Lower lobe of right lung (tissue), 2 donors: Measurements from ENCODE around the gene PROSER2. TPM values are rescaled to one million over a fixed set of nuclear protein-coding genes. Genes with fewer than 3 reads are reported as not detected.

Experiments
- ATAC-seq, 2 donors: fragments of 200-7000 bp; cut with Tn5 transposase; one replicate each; pipeline ENCODE4 v1.9.1; 2020 to 2022; ENCODE audit warnings: mild to moderate bottlenecking in 2 of 2, moderate library complexity in 2 of 2
- DNase-seq: peaks from one replicate; pipeline ENCODE4 v3.0.0-alpha.2; 2020
- H3K27ac ChIP-seq: fragments of 200-600 bp; one replicate; pipeline ENCODE4 v1.8.0; 2022
- H3K27me3 ChIP-seq: fragments of 200-600 bp; one replicate; pipeline ENCODE4 v1.8.0; 2022; ENCODE audit warnings: low read depth
- H3K36me3 ChIP-seq: fragments of 200-600 bp; one replicate; pipeline ENCODE4 v1.8.0; 2022; ENCODE audit warnings: mild to moderate bottlenecking
- H3K4me1 ChIP-seq: fragments of 200-600 bp; one replicate; pipeline ENCODE4 v1.8.0; 2022
- H3K4me3 ChIP-seq: fragments of 200-600 bp; one replicate; pipeline ENCODE4 v1.8.0; 2022; ENCODE audit warnings: mild to moderate bottlenecking
- H3K9me3 ChIP-seq: fragments of 200-600 bp; one replicate; pipeline ENCODE4 v1.8.0; 2022
- CTCF ChIP-seq: fragments of 200-600 bp; IDR thresholded peaks from one replicate; pipeline ENCODE4 v1.8.0; 2022; ENCODE audit warnings: antibody characterized with exemption, mild to moderate bottlenecking
- intact Hi-C: fragments of 100-400 bp; cut with DNase I; formaldehyde crosslinking; loops from one replicate; pipeline ENCODE4 v1.11.0; 2022
- total RNA-seq: library from RNA; stranded (reverse); fragmentation: NEBNext Ultra II Directional; extraction: Animal tissue kit (Norgen Biotek cat#: 25700); gene quantifications from one replicate; pipeline ENCODE4 v1.2.1, GENCODE V29; 2021
- donor health status: DM: no; HTN: yes; CAD: no; lungs with severe emphysema.

The PROSER2 gene
- total RNA-seq, 1 donor from 2014 or later, result 18.0 TPM

DNA sequence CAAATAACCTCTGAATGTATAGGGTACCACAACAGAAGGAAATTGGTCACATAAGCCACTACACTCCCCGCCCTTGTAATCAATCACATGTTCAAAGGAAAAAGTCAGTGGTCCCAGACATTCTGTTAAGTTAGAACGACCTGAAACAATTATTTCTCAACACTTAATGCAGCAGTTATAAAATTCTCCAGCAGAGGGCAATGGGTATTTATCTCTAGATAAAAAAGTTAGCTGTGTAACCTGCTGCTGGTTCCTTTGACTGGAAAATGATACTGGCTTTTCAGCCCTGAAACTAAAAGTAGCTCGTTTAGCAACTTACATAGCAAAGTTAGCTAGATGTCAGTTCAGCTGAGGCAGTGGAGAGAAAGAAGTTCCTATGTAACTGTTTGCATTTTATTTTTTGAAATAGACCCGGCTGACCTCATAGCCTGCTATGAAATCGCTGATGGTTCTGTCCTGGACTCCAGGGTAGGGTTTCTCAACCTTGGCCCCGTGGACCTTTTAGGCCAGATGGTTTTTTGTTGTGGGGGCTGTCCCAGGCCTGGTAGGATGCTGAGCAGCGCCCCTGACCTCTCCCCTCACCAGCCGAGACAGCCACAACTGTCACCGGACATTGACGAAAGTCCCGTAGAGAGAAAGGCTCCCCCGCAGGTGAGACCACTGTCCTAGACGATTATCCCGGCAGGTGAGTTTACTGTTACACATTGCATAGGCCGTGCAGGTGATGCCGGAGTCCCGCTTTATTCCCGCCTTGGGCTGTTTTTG lies 40.2 kb upstream of the PROSER2 start:
- Histone ChIP-seq H3K36me3 (no peaks in the 10 kb centered on the region), H3K4me3 (no peak overlapping the region), H3K27me3 (no peaks in the 10 kb centered on the region), H3K4me1 (no peaks in the 10 kb centered on the region), H3K27ac (no peak overlapping the region), H3K9me3 (no peaks in the 10 kb centered on the region)
- TF ChIP-seq CTCF, result peak; percentile 77
- no peak for DNase-seq
- peak; percentile 56 to 75 for ATAC-seq
- intact Hi-C loops, result loop anchor here (10.0 kb wide), 1 partner anchor 202 kb away; no protein-coding TSS in a partner anchor

DNA sequence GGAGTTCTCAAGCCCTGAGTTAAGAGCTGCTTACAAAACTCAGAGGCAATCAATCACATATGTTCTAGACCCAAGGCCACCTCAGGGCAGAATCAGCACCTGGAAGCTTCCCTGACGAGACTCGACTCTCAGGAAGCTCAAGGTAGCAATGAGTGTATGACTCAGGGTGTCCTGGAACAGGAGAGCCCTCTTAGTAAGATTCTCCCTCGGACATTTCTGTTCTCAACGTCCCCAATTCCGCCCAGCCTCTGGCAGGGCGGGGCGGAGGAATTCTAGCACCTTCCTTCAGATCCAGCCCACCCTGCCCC lies 39.6 kb upstream of the PROSER2 start:
- DNase-seq, result no peak
- Histone ChIP-seq H3K36me3 (no peaks in the 10 kb centered on the region), H3K4me3 (no peak overlapping the region), H3K4me1 (no peaks in the 10 kb centered on the region), H3K27me3 (no peaks in the 10 kb centered on the region), H3K9me3 (no peaks in the 10 kb centered on the region), H3K27ac (no peak overlapping the region)
- no peak for ATAC-seq
- intact Hi-C loops, result loop anchor here (10.0 kb wide), 1 partner anchor 201 kb away; no protein-coding TSS in a partner anchor
- no peak for TF ChIP-seq CTCF

DNA sequence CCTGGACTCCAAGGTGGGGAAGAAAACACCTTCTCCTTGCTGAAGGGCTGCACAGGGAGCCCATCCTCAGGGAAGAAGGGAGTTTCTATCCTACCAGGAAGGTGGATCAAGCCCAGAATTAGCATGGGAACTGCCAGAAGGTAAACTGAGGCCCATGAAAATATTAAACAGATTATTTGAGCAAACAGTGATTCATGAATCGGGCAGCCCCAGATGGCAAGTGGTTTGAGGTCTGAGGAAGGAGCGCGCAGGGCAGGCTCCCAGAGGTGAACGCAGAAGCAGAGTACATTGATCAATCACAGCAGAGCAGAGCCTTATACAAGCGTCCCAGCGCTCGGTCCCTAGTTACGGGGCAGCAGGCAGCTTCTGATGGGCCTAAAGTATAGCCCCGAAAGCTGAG lies 35.8 kb upstream of the PROSER2 start:
- ATAC-seq, result no peak
- Histone ChIP-seq H3K36me3 (no peaks in the 10 kb centered on the region), H3K9me3 (no peaks in the 10 kb centered on the region), H3K27me3 (no peaks in the 10 kb centered on the region), H3K4me3 (no peak overlapping the region), H3K4me1 (no peaks in the 10 kb centered on the region), H3K27ac (no peak overlapping the region)
- TF ChIP-seq CTCF, result no peak
- intact Hi-C loops, result loop anchor here (10.0 kb wide), 1 partner anchor 197 kb away; no protein-coding TSS in a partner anchor
- DNase-seq, result no peak

DNA sequence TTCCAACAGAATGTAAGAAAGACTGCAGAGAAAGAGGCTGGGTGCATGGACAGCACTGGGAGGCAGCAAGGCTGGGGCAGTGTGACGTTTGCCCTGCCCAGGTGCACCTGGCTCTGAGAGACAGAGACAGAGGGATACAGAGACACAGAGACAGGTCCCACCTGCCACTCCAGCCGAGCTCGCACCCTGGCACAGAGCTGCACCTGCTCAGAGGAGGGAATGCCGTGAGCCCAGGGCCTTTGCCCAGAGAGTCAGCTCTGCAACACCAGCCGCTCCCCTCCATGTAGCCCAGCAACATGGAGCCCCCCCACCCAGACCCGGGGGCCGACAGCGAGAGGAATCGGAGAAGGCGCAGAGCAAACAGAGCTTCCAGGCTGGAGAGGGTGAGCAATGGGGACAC lies 35.3 kb upstream of the PROSER2 start:
- no peak for DNase-seq
- H3K9me3 ChIP-seq, result no peaks in the 10 kb centered on the region
- no peak overlapping the region for H3K4me3 ChIP-seq
- H3K36me3 ChIP-seq, result no peaks in the 10 kb centered on the region
- no peaks in the 10 kb centered on the region for H3K27me3 ChIP-seq
- intact Hi-C loops, result loop anchor here (10.0 kb wide), 1 partner anchor 197 kb away; no protein-coding TSS in a partner anchor
- TF ChIP-seq CTCF, result no peak
- H3K27ac ChIP-seq, result no peak overlapping the region
- ATAC-seq, result no peak
- H3K4me1 ChIP-seq, result no peaks in the 10 kb centered on the region

DNA sequence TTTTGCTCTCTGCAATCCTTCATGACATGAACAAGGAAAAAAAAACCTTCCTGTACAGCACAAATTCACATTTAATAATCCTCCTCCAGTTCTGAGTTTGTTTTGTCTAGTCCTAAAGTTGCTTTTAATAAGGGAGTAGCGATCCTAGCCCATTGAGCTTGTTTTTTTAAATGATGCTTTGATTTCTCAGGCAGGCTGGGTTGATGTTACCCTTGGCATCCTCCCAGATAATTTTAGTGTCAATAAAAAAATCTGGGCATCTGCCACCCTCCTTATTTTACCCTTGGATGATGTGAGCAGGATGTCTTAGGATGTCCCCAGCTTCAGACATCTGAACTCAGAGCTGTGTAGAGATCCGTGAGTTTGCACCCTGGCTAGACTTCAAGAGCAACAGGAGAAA lies 33.9 kb upstream of the PROSER2 start:
- H3K27ac ChIP-seq, result no peak overlapping the region
- no peaks in the 10 kb centered on the region for H3K4me1 ChIP-seq
- TF ChIP-seq CTCF, result no peak
- no peaks in the 10 kb centered on the region for H3K9me3 ChIP-seq
- intact Hi-C loops, result loop anchor here (10.0 kb wide), 1 partner anchor 195 kb away; no protein-coding TSS in a partner anchor
- ATAC-seq, result no peak
- no peaks in the 10 kb centered on the region for H3K27me3 ChIP-seq
- no peaks in the 10 kb centered on the region for H3K36me3 ChIP-seq
- no peak for DNase-seq
- H3K4me3 ChIP-seq, result no peak overlapping the region
